HPDE6-E6E7 (cell line): ENCODE data around the gene RPS6KA6.

Experiments
- DNase-seq: peaks from one replicate; pipeline ENCODE4 v3.0.0; 2011; ENCODE audit warnings: missing footprints; ENCODE audit errors: extremely low spot score

The RPS6KA6 gene

DNA sequence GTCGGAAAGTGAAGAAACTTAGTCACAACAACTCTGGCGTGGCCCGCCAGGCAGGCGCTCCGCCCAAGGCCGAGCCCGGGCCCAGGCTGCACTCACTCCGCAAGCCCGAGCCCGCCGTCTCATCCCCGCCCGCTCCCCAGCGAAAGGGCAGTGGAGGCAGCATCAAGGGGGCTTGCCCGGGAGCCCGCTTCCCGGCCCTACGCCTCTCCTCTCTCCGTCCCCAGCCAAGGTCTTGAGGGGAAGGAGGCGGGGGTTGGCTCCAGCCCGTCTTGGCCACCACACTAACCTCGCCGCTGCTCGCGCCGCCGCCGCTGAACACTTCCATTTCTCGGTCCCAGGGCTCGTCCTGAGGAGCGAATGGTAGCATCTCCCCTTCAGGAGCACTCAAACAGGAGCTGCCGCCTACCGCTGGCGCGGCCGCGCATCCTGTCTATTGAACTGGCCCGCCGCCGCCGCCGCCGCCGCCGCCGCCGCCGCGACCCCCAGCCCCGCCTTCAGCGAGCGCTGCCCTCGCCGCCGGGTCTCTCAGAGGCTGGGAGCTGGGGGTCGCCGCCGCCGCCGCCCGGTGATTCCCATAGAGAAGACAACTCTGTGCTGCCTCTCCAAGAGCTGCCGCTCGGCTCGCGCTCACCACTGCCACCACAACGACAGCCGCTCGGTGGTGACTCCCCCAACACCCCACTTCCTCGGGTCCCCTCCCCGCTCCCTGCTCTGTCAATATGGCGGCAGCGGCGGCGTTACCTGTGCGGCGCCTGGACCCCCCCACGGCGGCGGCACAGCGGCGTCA is at the start of gene RPS6KA6:
Gene RPS6KA6, minus strand, starts transcription at position 667 of the 787 bp plus-strand sequence. Its CDS starts 300 bp downstream, at position 367.
- DNase-seq, result no peak

GRCh38 chrX:84224741-84225140 is 36.7 kb upstream of the RPS6KA6 start:
- DNase-seq, result no peak

GRCh38 chrX:84223261-84223660 is 35.3 kb upstream of the RPS6KA6 start:
- no peak for DNase-seq

DNA sequence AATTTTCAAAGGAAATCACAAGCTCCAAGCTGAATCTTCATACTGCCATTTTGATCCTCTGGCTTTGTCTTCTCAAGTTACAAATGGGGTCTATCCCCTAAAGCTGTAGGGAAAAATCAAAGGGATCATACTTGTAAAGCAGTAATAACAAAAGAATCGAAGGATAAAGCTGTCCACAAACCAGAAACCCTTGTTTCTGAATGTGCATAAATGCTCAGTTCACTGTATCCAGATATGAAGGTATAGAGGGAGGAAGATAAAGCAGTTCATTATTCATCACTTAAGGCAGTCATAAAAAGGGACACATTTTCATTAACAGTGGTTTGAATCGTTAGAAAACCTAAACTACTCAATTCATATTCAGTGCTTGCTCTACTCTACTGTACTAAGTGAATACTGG is 33.2 kb upstream of the RPS6KA6 start:
- no peak for DNase-seq

DNA sequence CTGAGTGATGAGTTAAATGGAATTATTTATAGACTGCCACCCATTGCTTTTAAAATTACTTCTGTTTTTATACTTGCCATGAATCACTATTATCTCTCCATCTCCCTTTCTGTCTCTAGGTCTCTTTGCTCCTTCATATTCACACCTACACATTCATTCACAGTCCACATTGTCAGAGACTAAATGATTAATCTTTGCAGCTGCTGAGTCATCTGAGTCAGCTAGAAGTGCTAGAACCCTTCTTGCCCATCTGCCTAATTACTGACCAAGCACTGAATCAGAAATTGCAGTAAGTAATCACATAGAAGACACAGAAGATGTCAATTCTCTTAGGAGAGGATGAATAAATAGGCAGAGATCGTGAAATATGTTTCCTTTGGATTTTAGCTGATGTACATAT is 31.6 kb upstream of the RPS6KA6 start:
- DNase-seq, result no peak

- no peak for DNase-seq
These were observed 30.7 kb upstream of the RPS6KA6 start for GRCh38 chrX:84218726-84219125.

GRCh38 chrX:84216881-84217280 is 28.9 kb upstream of the RPS6KA6 start:
- no peak for DNase-seq

DNA sequence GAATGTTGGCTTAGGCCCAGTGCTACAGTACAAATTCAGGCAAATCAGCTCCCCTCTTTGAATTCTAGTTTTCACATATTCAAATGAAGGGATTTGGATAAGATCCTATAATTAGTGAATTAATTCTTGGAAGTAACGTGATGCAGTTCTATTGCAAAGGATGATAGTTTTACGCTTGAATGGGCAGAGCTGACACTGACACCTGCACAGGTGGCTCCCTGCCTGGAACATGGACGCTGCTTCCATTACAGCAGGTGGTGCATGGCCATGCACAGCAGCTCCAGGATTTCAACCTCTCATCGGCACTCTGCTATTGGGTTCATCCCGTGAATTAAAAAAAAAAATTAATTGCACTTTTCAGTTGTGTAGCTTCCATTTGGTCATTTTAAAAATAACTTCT is 28.4 kb upstream of the RPS6KA6 start:
- DNase-seq, result no peak

GRCh38 chrX:84205276-84205675 is 17.3 kb upstream of the RPS6KA6 start:
- DNase-seq, result no peak

DNA sequence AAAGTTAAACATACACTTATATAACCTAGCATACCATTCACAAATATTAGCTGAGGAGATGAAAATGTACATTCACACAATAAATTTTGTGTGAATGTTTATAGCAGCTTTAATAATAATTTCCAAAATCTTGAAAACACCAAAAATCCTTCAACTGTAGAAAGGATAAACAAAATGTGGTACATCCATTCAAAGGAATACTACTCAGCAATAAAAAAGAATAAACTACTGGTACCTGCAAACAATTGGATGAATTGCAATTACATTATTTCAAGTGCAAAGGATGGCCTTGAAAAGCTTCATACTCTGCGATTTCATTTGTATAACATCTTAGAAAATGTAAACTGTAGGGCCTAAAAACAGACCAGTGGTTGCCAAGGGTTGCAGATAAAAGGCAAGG is 11.7 kb upstream of the RPS6KA6 start:
- DNase-seq, result no peak

- DNase-seq, result no peak
These were observed 9.6 kb upstream of the RPS6KA6 start for GRCh38 chrX:84197550-84197949.

- no peak for DNase-seq
These were observed 4.0 kb upstream of the RPS6KA6 start for GRCh38 chrX:84192006-84192405.

- DNase-seq, result no peak
These were observed 1.1 kb upstream of the RPS6KA6 start for GRCh38 chrX:84189125-84189524.

DNA sequence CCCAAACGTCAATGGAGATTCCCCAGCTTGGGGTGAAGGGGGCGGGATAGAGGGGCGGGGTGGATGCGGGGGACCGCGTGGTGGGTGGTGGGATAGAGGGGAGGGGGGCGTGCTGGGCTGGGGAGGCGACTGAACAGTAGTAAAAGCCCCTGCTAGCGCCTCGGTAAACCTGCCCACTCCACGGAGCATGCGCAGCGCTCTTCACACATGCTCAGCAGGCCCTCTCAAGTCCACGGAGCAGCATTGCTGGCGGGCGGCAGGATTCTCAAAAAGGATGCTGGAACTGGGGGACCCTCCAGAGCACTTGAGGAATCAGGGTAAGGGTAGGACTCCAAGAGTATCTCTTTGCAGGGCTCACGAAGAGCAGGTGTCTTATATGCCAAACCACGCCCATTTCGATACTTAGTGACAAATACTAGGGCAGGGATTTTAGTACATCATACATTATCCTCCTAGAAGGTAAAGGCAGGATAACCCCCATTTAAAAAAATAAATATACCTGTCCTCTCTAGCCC is 378 bp upstream of the RPS6KA6 start:
- DNase-seq, result no peak

- DNase-seq, result no peak
These were observed 1.1 kb downstream of the RPS6KA6 start for GRCh38 chrX:84186603-84187532.

- no peak for DNase-seq
These were observed 5.5 kb downstream of the RPS6KA6 start for GRCh38 chrX:84182516-84182915.

DNA sequence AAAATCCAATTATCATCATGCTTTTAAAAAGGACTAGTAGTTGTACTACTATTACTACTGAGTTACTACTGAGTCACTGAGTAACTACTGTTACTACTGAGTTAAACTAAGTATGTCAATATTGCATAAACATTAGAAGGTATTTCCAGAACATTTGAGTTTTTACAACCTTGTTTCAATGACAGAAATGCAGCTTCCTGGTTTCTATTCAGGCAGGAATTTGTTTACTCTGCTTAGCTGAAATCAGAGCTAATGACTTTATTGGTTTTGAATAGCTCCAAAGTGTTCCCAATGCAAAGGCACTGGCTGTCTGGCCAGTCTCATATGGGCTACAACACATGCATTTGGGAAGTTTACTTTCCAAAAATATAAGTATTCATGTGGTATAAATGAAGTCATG is 12.0 kb downstream of the RPS6KA6 start:
- no peak for DNase-seq

DNA sequence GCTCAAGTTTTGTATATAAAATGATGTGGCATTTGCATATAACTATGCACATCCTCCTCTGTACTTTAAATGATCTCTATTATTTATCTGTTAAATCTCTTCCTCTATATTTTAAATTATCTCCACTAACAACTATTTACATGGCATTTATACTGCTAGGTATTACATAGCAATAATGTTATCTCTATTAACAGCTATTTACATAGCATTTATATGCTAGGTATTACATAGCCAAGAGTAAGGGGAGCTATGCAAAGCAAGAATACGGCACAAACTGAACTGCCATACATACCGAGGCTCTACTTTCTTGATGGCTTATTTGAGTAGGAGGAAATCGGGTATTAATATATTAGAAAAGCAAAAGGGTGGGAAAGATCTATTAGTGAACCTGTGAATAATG is 12.7 kb downstream of the RPS6KA6 start:
- no peak for DNase-seq

- DNase-seq, result no peak
These were observed 13.7 kb downstream of the RPS6KA6 start for GRCh38 chrX:84174348-84174747.

- no peak for DNase-seq
These were observed 17.1 kb downstream of the RPS6KA6 start for GRCh38 chrX:84170931-84171330.

DNA sequence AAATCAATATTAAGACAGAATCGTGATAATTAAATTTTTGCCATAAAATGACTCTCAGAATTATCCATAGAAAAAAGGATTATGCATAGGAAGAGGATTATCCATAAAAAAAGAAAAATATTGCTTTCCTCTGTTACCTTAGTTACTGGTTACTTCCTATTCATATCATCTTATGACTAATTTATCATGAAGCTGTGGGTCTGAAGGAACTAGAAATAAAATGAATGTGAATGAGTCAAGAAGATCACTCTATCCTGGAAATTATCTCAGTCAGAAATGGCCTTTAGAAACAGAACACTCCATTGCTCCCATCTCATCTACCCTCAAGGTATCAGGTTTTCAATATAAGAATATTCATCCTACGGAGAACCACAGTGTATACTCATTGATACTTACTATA is 19.4 kb downstream of the RPS6KA6 start:
- no peak for DNase-seq

- DNase-seq, result no peak
These were observed 19.9 kb downstream of the RPS6KA6 start for GRCh38 chrX:84168095-84168494.

- no peak for DNase-seq
These were observed 22.3 kb downstream of the RPS6KA6 start for GRCh38 chrX:84165711-84166110.
